ENCODE measurements around the gene PHETA2. TPM values are rescaled to one million over a fixed set of nuclear protein-coding genes. Genes with fewer than 3 reads are reported as not detected.

Gene PHETA2
- total RNA-seq, 1 experiment from 2014 or later = 14.9 TPM

- Histone ChIP-seq H3K27me3 (replicated peaks) (no peaks in the 10 kb centered on the region), H3K4me1 (replicated peaks) (peaks cover 35% of the 10 kb centered on the region), H3K36me3 (peaks cover 14% of the 10 kb centered on the region), H3K27ac (peak overlapping the region; percentile 88), H3K4me3 (peak overlapping the region; percentile 57), H3K9me3 (replicated peaks) (no peaks in the 10 kb centered on the region)
- no peak for DNase-seq (ENCODE audit: low read depth in 1 of 2, low spot score in 2 of 2)
Measured at GRCh38 chr22:42074846-42075676, 1.0 kb downstream of the PHETA2 start.

GRCh38 chr22:42076764-42077485 is 2.9 kb downstream of the PHETA2 start:
- Histone ChIP-seq H3K27me3 (replicated peaks) (no peaks in the 10 kb centered on the region), H3K36me3 (peaks cover 19% of the 10 kb centered on the region), H3K27ac (no peak overlapping the region), H3K4me3 (no peak overlapping the region), H3K9me3 (replicated peaks) (no peaks in the 10 kb centered on the region), H3K4me1 (replicated peaks) (peaks cover 25% of the 10 kb centered on the region)
- no peak for DNase-seq (ENCODE audit: low read depth in 1 of 2, low spot score in 2 of 2)

GRCh38 chr22:42077486-42078125 is 3.6 kb downstream of the PHETA2 start:
- H3K9me3 ChIP-seq (replicated peaks) = no peaks in the 10 kb centered on the region
- DNase-seq (ENCODE audit: low read depth in 1 of 2, low spot score in 2 of 2) = no peak
- H3K4me1 ChIP-seq (replicated peaks) = peaks cover 25% of the 10 kb centered on the region
- H3K27ac ChIP-seq = no peak overlapping the region
- H3K4me3 ChIP-seq = no peak overlapping the region
- no peaks in the 10 kb centered on the region for H3K27me3 ChIP-seq (replicated peaks)
- peaks cover 24% of the 10 kb centered on the region for H3K36me3 ChIP-seq

- Histone ChIP-seq H3K36me3 (peaks cover 35% of the 10 kb centered on the region), H3K4me3 (peak overlapping the region; percentile 61), H3K9me3 (replicated peaks) (no peaks in the 10 kb centered on the region), H3K4me1 (replicated peaks) (peaks cover 21% of the 10 kb centered on the region), H3K27me3 (replicated peaks) (no peaks in the 10 kb centered on the region), H3K27ac (peak overlapping the region; percentile 69)
- DNase-seq (ENCODE audit: low read depth in 1 of 2, low spot score in 2 of 2) = no peak
Measured at GRCh38 chr22:42078469-42079318, 4.6 kb downstream of the PHETA2 start.

GRCh38 chr22:42079319-42080251 is 5.5 kb downstream of the PHETA2 start, which contains the start of gene SMDT1:
Gene SMDT1 (plus strand): TSS chr22:42079700. CDS start chr22:42079769, 69 bp downstream.
- Histone ChIP-seq H3K27me3 (replicated peaks) (no peaks in the 10 kb centered on the region), H3K36me3 (peaks cover 38% of the 10 kb centered on the region), H3K27ac (peak within 1 kb of the TSS; percentile 69), H3K9me3 (replicated peaks) (no peaks in the 10 kb centered on the region), H3K4me1 (replicated peaks) (peaks cover 12% of the 10 kb centered on the region), H3K4me3 (peak within 1 kb of the TSS; percentile 61)
- peak; percentile 99 for DNase-seq (ENCODE audit: low read depth in 1 of 2, low spot score in 2 of 2)

GRCh38 chr22:42080287-42080686 is 6.2 kb downstream of the PHETA2 start:
- peaks cover 43% of the 10 kb centered on the region for H3K36me3 ChIP-seq
- DNase-seq (ENCODE audit: low read depth in 1 of 2, low spot score in 2 of 2) = no peak
- H3K27ac ChIP-seq = peak overlapping the region; percentile 69; the same call in 1 of the 2 replicates
- no peaks in the 10 kb centered on the region for H3K27me3 ChIP-seq (replicated peaks)
- H3K4me3 ChIP-seq = peak overlapping the region; percentile 61
- H3K9me3 ChIP-seq (replicated peaks) = no peaks in the 10 kb centered on the region
- H3K4me1 ChIP-seq (replicated peaks) = peaks cover 6% of the 10 kb centered on the region

- no peak overlapping the region for H3K27ac ChIP-seq
- no peak for DNase-seq (ENCODE audit: low read depth in 1 of 2, low spot score in 2 of 2)
- H3K4me1 ChIP-seq (replicated peaks) = peaks cover 6% of the 10 kb centered on the region
- H3K9me3 ChIP-seq (replicated peaks) = no peaks in the 10 kb centered on the region
- H3K4me3 ChIP-seq = no peak overlapping the region
- no peaks in the 10 kb centered on the region for H3K27me3 ChIP-seq (replicated peaks)
- H3K36me3 ChIP-seq = peaks cover 56% of the 10 kb centered on the region
Measured at GRCh38 chr22:42083119-42083518, 9.1 kb downstream of the PHETA2 start.

GRCh38 chr22:42084874-42085273 is 10.8 kb downstream of the PHETA2 start:
- Histone ChIP-seq H3K4me1 (replicated peaks) (peaks cover 6% of the 10 kb centered on the region; the same call in 1 of the 2 replicates), H3K4me3 (no peak overlapping the region), H3K27me3 (replicated peaks) (no peaks in the 10 kb centered on the region), H3K27ac (no peak overlapping the region), H3K36me3 (peaks cover 65% of the 10 kb centered on the region), H3K9me3 (replicated peaks) (0 out of 2 replicates have a peak, but pooled peaks cover 5% of the 10 kb centered on the region)
- DNase-seq (ENCODE audit: low read depth in 1 of 2, low spot score in 2 of 2) = no peak

- Histone ChIP-seq H3K36me3 (peaks cover 71% of the 10 kb centered on the region), H3K27me3 (replicated peaks) (no peaks in the 10 kb centered on the region)
Measured at GRCh38 chr22:42086051-42086450, 12.0 kb downstream of the PHETA2 start.

GRCh38 chr22:42090596-42091454 is 16.8 kb downstream of the PHETA2 start, which contains the start of gene NDUFA6:
Gene NDUFA6 (minus strand): TSS chr22:42090772. CDS start chr22:42090744, 28 bp downstream.
- H3K27me3 ChIP-seq (replicated peaks) = no peaks in the 10 kb centered on the region
- H3K9me3 ChIP-seq (replicated peaks) = 0 out of 2 replicates have a peak, but pooled peaks cover 5% of the 10 kb centered on the region
- peak within 1 kb of the TSS; percentile 81 for H3K4me3 ChIP-seq
- peak; percentile 99 for DNase-seq (ENCODE audit: low read depth in 1 of 2, low spot score in 2 of 2)
- H3K4me1 ChIP-seq (replicated peaks) = peaks cover 11% of the 10 kb centered on the region
- peak within 1 kb of the TSS; percentile 83 for H3K27ac ChIP-seq
- H3K36me3 ChIP-seq = peaks cover 31% of the 10 kb centered on the region

More at GRCh38 chr22:42086051-42086450, 12.0 kb downstream of the PHETA2 start:
- no peak overlapping the region for H3K4me3 ChIP-seq
- 0 out of 2 replicates have a peak, but pooled peaks cover 5% of the 10 kb centered on the region for H3K9me3 ChIP-seq (replicated peaks)
- H3K27ac ChIP-seq = no peak overlapping the region
- DNase-seq (ENCODE audit: low read depth in 1 of 2, low spot score in 2 of 2) = no peak
- peaks cover 6% of the 10 kb centered on the region; the same call in 1 of the 2 replicates for H3K4me1 ChIP-seq (replicated peaks)

GRCh38 chr22:42091455-42091782 is 17.4 kb downstream of the PHETA2 start:
- Histone ChIP-seq H3K4me1 (replicated peaks) (peaks cover 11% of the 10 kb centered on the region), H3K4me3 (peak overlapping the region; percentile 81), H3K9me3 (replicated peaks) (0 out of 2 replicates have a peak, but pooled peaks cover 5% of the 10 kb centered on the region), H3K27me3 (replicated peaks) (no peaks in the 10 kb centered on the region), H3K27ac (no peak overlapping the region), H3K36me3 (peaks cover 25% of the 10 kb centered on the region)
- no peak for DNase-seq (ENCODE audit: low read depth in 1 of 2, low spot score in 2 of 2)
